SK-N-MC (cell line): ENCODE results near the gene IQCB1.

Source experiments
- EZH2 ChIP-seq: fragments of 200-600 bp; sonication (generic); IDR thresholded peaks from one replicate; pipeline ENCODE4 v1.6.1; 2017; ENCODE audit warnings: antibody characterized with exemption
- POLR2AphosphoS5 ChIP-seq: IDR thresholded peaks from 2 replicates; pipeline ENCODE4 v1.6.1; 2012; ENCODE audit warnings: mild to moderate bottlenecking, low read depth, low read length, borderline replicate concordance

DNA sequence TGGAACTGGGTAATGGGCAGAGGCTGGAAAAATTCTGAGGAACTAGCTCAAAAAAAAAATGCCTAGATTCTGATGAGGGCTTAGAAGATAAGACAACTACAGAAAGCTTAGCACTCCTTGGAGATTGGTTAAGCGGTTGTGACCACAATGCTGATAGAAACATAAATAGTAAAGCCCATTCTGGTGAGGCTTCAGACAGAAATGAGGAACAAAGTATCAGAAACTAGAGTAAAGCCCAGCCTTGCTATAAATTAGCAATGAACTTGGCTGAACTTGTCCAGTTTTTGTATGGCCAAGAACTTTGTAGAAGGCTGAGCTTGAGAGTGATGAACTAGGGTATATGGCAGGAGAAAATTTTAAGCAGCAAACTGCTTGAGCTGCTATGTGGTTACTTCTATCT is 110.7 kb downstream of the IQCB1 start:
- no peak for TF ChIP-seq EZH2
- TF ChIP-seq POLR2AphosphoS5, result no peak
